Measurements from ENCODE around the gene TYW5.

The TYW5 gene

DNA sequence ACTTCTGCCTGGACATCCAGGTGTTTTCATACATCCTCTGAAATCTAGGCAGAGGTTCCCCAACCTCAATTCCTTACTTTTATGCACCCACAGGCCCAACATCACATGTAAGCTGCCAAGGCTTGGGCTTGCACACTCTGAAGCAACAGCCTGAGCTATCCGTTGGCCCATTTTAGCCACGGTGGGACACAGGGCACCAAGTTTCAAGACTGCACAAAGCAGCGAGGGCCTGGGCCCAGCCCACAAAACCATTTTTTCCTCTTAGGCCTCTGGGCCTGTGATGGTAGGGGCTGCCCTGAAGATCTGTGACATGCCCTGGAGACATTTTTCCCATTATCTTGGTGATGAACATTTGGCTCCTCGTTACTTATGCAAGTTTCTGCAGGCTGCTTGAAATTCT is 38.3 kb downstream of the TYW5 start:
- TF ChIP-seq TAF1 (IDR thresholded peaks at IDR 0.05; ENCODE audit: borderline replicate concordance, insufficient read depth, low read length) (no peak), POLR2AphosphoS5 (IDR thresholded peaks at IDR 0.05; ENCODE audit: low read depth, low read length) (no peak), SIN3A (IDR thresholded peaks at IDR 0.05; ENCODE audit: borderline replicate concordance, insufficient read depth, low read length) (no peak), FOXP2 (optimal IDR thresholded peaks at IDR 0.05; ENCODE audit: borderline replicate concordance, extremely low read depth, extremely low read length, insufficient read depth) (no peak)
- TF ChIP-seq, protein P1, sequence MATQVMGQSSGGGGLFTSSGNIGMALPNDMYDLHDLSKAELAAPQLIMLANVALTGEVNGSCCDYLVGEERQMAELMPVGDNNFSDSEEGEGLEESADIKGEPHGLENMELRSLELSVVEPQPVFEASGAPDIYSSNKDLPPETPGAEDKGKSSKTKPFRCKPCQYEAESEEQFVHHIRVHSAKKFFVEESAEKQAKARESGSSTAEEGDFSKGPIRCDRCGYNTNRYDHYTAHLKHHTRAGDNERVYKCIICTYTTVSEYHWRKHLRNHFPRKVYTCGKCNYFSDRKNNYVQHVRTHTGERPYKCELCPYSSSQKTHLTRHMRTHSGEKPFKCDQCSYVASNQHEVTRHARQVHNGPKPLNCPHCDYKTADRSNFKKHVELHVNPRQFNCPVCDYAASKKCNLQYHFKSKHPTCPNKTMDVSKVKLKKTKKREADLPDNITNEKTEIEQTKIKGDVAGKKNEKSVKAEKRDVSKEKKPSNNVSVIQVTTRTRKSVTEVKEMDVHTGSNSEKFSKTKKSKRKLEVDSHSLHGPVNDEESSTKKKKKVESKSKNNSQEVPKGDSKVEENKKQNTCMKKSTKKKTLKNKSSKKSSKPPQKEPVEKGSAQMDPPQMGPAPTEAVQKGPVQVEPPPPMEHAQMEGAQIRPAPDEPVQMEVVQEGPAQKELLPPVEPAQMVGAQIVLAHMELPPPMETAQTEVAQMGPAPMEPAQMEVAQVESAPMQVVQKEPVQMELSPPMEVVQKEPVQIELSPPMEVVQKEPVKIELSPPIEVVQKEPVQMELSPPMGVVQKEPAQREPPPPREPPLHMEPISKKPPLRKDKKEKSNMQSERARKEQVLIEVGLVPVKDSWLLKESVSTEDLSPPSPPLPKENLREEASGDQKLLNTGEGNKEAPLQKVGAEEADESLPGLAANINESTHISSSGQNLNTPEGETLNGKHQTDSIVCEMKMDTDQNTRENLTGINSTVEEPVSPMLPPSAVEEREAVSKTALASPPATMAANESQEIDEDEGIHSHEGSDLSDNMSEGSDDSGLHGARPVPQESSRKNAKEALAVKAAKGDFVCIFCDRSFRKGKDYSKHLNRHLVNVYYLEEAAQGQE (IDR thresholded peaks at IDR 0.05; ENCODE audit: insufficient read depth in 1 of 2, low read depth in 2 of 2, low read length in 2 of 2) = no peak

DNA sequence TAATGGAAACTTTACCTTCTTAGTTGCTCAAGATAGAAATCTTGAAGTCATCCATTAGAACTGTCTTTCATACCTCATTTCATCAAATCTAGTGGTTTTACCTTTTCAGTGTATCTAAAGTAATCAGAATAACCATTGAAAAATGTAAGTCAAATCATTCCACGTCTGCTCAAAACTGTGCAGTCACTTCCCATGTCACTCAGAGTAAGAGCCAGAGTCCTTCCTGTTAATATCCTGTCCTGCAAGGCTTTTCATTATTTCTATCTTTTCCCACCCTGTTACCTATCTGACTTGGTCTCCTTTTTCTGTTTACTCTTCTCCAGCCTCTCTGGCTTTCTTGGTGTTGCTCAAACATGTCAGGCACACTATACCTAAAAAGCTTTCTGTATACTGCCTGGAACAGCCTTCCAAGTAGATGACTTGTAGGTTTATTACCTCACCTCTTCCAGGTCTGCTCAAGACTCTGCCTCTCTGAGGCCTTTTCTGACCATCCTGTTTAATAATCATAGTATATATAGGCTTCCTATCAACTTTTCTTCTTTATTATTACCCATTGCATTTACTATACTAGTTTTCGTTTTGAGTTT is 40.8 kb downstream of the TYW5 start:
- no peak for TF ChIP-seq SIN3A (IDR thresholded peaks at IDR 0.05; ENCODE audit: borderline replicate concordance, insufficient read depth, low read length)
- TF ChIP-seq TAF1 (IDR thresholded peaks at IDR 0.05; ENCODE audit: borderline replicate concordance, insufficient read depth, low read length) = no peak
- TF ChIP-seq, protein P1 (IDR thresholded peaks at IDR 0.05; ENCODE audit: insufficient read depth in 1 of 2, low read depth in 2 of 2, low read length in 2 of 2) = no peak
- TF ChIP-seq POLR2AphosphoS5 (IDR thresholded peaks at IDR 0.05; ENCODE audit: low read depth, low read length) = no peak
- no peak for TF ChIP-seq FOXP2 (optimal IDR thresholded peaks at IDR 0.05; ENCODE audit: borderline replicate concordance, extremely low read depth, extremely low read length, insufficient read depth)

DNA sequence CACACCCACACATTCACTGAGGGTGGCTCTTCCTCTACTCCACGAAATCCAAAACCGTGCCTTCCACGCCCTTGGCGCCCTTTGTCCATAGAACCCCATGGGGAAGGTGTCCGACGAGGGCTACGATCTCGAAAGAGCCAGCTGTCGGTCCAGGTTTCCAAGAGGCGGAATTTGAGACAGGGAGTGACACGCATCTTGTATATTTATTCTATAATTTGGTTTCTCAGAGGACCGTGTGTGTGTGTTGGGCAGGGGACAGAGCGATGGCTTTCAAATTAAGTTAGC is 43.5 kb downstream of the TYW5 start:
- TF ChIP-seq TAF1 (IDR thresholded peaks at IDR 0.05; ENCODE audit: borderline replicate concordance, insufficient read depth, low read length) (no peak), FOXP2 (optimal IDR thresholded peaks at IDR 0.05; ENCODE audit: borderline replicate concordance, extremely low read depth, extremely low read length, insufficient read depth) (no peak), SIN3A (IDR thresholded peaks at IDR 0.05; ENCODE audit: borderline replicate concordance, insufficient read depth, low read length) (no peak), POLR2AphosphoS5 (IDR thresholded peaks at IDR 0.05; ENCODE audit: low read depth, low read length) (no peak)
- TF ChIP-seq, protein P1 (IDR thresholded peaks at IDR 0.05; ENCODE audit: insufficient read depth in 1 of 2, low read depth in 2 of 2, low read length in 2 of 2) = no peak

DNA sequence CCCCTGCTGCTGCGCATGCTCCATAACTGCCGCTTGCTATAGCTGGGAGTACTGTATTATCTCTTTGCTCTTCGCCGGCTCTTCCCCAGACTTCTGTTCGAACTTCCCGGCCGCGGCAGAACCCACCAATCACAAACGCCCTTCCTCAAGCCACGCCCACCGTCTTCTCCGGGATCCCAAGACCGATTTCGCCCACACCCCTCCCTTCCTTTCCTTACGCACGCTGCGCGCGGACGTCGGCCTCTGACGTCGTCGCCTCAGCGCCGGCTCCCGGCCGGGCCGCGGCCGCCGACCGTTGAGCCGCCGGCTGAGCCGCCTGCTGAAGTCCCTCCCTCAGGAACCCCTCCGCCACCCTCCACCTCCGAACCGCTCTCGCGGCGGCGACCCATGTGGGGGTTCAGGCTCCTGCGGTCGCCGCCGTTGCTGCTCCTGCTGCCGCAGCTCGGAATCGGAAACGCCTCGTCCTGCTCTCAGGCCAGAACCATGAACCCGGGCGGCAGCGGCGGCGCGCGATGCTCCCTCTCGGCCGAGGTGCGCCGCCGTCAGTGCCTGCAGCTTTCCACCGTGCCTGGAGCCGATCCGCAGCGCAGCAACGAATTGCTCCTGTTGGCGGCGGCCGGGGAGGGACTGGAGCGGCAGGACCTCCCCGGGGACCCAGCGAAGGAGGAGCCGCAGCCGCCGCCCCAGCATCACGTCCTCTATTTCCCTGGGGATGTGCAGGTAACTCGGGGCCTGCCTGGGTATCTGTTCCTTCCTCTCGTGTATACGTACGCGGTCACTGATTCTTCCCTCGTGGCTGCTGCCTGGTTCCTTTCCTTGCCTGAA is 44.0 kb downstream of the TYW5 start, which contains the start of gene C2orf69:
C2orf69 (plus strand) TSS at position 242 of the 825 bp plus-strand sequence; CDS start at position 388, 146 bp downstream.
- TF ChIP-seq SIN3A (IDR thresholded peaks at IDR 0.05; ENCODE audit: borderline replicate concordance, insufficient read depth, low read length) (no peak), POLR2AphosphoS5 (IDR thresholded peaks at IDR 0.05; ENCODE audit: low read depth, low read length) (peak; percentile 90), TAF1 (IDR thresholded peaks at IDR 0.05; ENCODE audit: borderline replicate concordance, insufficient read depth, low read length) (peak; percentile 63; the same call in 1 of the 2 replicates)

DNA sequence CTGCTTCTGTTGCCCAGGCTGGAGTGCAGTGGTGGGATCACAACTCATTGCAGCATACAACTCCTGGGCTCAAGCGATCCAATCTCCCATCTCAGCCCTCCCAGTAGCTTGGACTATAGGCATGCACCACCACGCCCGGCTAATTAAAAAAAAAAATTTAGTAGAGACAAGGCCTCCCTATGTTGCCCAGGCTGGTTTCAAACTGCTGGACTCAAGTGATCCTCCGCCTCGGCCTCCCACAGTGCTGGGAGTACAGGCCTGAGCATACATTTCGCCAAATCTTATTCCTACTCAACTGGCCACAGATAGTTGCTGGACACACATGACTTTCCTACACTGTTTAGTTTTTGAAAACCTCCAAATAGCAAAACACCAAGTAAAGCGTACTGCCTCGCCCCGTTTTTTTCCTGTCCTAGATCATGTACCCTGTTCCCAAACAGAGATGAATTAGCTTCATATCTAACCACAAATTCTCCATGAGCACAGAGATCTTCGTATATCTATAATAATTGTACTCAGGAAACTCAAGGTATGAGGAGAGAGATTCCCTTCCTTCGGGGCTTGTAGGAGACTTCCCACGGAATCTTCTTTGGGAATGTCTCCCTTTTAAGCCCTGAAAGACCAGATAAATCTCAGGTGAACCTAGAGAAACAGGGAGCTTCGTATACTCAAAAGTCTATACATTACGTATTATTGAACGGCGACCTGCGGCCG is 44.8 kb downstream of the TYW5 start:
- TF ChIP-seq POLR2AphosphoS5 (IDR thresholded peaks at IDR 0.05; ENCODE audit: low read depth, low read length) (no peak), FOXP2 (optimal IDR thresholded peaks at IDR 0.05; ENCODE audit: borderline replicate concordance, extremely low read depth, extremely low read length, insufficient read depth) (no peak), SIN3A (IDR thresholded peaks at IDR 0.05; ENCODE audit: borderline replicate concordance, insufficient read depth, low read length) (no peak), TAF1 (IDR thresholded peaks at IDR 0.05; ENCODE audit: borderline replicate concordance, insufficient read depth, low read length) (no peak)
- TF ChIP-seq, protein P1 (IDR thresholded peaks at IDR 0.05; ENCODE audit: insufficient read depth in 1 of 2, low read depth in 2 of 2, low read length in 2 of 2) = no peak
